ENCODE results near the gene VTI1A. TPM values are rescaled to one million over a fixed set of nuclear protein-coding genes. Genes with fewer than 3 reads are reported as not detected.

The VTI1A gene
- total and polyA plus RNA-seq, 2 experiments from 2014 or later, result 20.4 to 39.8 TPM

DNA sequence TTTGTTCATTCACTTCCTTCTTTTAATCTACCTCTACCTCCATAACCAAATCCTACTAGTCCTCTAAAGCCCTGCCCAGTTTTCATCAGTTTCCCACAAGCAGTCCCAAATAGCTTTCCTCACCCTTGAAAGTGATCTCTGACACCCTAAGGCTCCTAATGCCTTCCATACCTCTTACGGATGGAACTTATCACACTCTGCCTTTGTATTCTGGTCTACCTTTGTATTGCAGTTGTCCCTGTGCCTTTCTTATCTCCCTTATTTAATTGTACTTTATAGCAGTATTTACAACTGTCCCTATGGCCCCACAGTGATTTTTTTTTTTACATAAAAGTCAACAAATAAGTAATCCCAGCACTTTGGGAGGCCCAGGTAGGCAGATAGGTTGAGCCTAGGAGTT, 39.3 kb upstream of the VTI1A start:
- Histone ChIP-seq H3K79me2 (no peaks in the 10 kb centered on the region), H3K27me3 (no peaks in the 10 kb centered on the region), H3K4me3 (no peak overlapping the region), H3K9me2 (replicated peaks; ENCODE audit: insufficient read depth) (no peaks in the 10 kb centered on the region), H3K9me3 (ENCODE audit: low read depth) (no peaks in the 10 kb centered on the region), H3K4me2 (no peak overlapping the region), H2AFZ (no peak overlapping the region), H4K20me1 (ENCODE audit: insufficient read depth, poor library complexity, severe bottlenecking) (no peaks in the 10 kb centered on the region), H3K27ac (peak overlapping the region; percentile 54), H3K36me3 (replicated peaks; ENCODE audit: insufficient read depth, low read depth) (no peaks in the 10 kb centered on the region), H3K4me1 (ENCODE audit: insufficient read depth) (peaks cover 20% of the 10 kb centered on the region)
- no peak for DNase-seq (ENCODE audit: low spot score)
- WGBS (ENCODE audit: low lambda C conversion rate, missing lambda C conversion rate), result 70% methylated on average over 1 of the region's 1 CpG
- TF ChIP-seq EZH2phosphoT487 (IDR thresholded peaks at IDR 0.05; ENCODE audit: low read depth, severe bottlenecking, unreplicated experiment) (no peak), EZH2 (IDR thresholded peaks at IDR 0.05; ENCODE audit: borderline replicate concordance) (no peak)
- TF ChIP-seq, protein P1, sequence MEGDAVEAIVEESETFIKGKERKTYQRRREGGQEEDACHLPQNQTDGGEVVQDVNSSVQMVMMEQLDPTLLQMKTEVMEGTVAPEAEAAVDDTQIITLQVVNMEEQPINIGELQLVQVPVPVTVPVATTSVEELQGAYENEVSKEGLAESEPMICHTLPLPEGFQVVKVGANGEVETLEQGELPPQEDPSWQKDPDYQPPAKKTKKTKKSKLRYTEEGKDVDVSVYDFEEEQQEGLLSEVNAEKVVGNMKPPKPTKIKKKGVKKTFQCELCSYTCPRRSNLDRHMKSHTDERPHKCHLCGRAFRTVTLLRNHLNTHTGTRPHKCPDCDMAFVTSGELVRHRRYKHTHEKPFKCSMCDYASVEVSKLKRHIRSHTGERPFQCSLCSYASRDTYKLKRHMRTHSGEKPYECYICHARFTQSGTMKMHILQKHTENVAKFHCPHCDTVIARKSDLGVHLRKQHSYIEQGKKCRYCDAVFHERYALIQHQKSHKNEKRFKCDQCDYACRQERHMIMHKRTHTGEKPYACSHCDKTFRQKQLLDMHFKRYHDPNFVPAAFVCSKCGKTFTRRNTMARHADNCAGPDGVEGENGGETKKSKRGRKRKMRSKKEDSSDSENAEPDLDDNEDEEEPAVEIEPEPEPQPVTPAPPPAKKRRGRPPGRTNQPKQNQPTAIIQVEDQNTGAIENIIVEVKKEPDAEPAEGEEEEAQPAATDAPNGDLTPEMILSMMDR (IDR thresholded peaks at IDR 0.05; ENCODE audit: poor library complexity), result no peak

DNA sequence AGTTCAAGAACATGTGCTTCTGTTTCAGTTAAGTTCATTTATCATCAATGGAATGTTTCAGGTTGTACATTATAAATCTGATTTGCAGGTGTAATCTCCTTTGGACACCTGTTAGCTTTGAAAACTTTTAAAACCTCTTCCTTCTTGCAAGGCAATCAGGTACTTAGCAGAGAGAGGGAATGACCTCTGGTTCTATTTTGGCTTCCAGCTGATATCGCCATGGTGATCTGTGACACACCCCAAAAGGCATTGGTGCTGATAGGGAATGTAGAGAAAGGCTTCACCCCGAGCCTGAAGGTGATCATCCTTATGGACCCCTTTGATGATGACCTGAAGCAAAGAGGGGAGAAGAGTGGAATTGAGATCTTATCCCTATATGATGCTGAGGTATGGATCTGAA, 37.7 kb upstream of the VTI1A start:
- H3K4me2 ChIP-seq, result no peak overlapping the region
- no peaks in the 10 kb centered on the region for H3K27me3 ChIP-seq
- H3K4me1 ChIP-seq (ENCODE audit: insufficient read depth), result peaks cover 10% of the 10 kb centered on the region
- no peaks in the 10 kb centered on the region for H3K9me2 ChIP-seq (replicated peaks; ENCODE audit: insufficient read depth)
- H3K9me3 ChIP-seq (ENCODE audit: low read depth), result no peaks in the 10 kb centered on the region
- H3K4me3 ChIP-seq, result no peak overlapping the region
- TF ChIP-seq EZH2phosphoT487 (IDR thresholded peaks at IDR 0.05; ENCODE audit: low read depth, severe bottlenecking, unreplicated experiment) (no peak), EZH2 (IDR thresholded peaks at IDR 0.05; ENCODE audit: borderline replicate concordance) (no peak)
- TF ChIP-seq, protein P1 (IDR thresholded peaks at IDR 0.05; ENCODE audit: poor library complexity), result no peak
- H3K36me3 ChIP-seq (replicated peaks; ENCODE audit: insufficient read depth, low read depth), result no peaks in the 10 kb centered on the region
- no peak overlapping the region for H3K27ac ChIP-seq
- no peak overlapping the region for H2AFZ ChIP-seq
- H4K20me1 ChIP-seq (ENCODE audit: insufficient read depth, poor library complexity, severe bottlenecking), result no peaks in the 10 kb centered on the region
- DNase-seq (ENCODE audit: low spot score), result no peak
- 62% methylated on average over 2 of the region's 2 CpGs for WGBS (ENCODE audit: low lambda C conversion rate, missing lambda C conversion rate)
- no peaks in the 10 kb centered on the region for H3K79me2 ChIP-seq

DNA sequence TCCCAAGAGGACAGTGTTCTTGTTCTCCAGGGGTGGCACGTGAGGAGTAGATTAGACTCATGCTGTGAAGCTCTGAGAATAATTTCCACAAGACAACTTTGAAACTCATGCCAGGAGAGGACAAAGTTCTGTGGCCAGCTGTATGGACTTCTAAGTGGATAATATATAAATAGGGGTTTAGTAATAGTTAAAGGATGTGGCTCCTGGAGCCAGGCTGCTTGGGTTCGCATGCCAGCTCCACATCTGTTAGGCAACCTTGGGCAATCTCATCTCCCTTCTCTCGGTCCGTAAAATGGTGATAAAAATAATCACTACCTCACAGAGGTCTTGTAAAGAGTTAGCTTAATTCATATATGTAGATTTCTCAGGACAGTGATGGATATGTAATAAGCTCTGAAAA, 37.3 kb upstream of the VTI1A start:
- no peak overlapping the region for H3K4me2 ChIP-seq
- H3K4me1 ChIP-seq (ENCODE audit: insufficient read depth), result peaks cover 7% of the 10 kb centered on the region
- no peaks in the 10 kb centered on the region for H3K9me3 ChIP-seq (ENCODE audit: low read depth)
- no peaks in the 10 kb centered on the region for H3K27me3 ChIP-seq
- H3K79me2 ChIP-seq, result no peaks in the 10 kb centered on the region
- no peak overlapping the region for H3K27ac ChIP-seq
- H4K20me1 ChIP-seq (ENCODE audit: insufficient read depth, poor library complexity, severe bottlenecking), result no peaks in the 10 kb centered on the region
- H3K36me3 ChIP-seq (replicated peaks; ENCODE audit: insufficient read depth, low read depth), result no peaks in the 10 kb centered on the region
- WGBS (ENCODE audit: low lambda C conversion rate, missing lambda C conversion rate), result 75% methylated on average over 4 of the region's 4 CpGs
- H3K9me2 ChIP-seq (replicated peaks; ENCODE audit: insufficient read depth), result no peaks in the 10 kb centered on the region
- H3K4me3 ChIP-seq, result no peak overlapping the region
- TF ChIP-seq EZH2phosphoT487 (IDR thresholded peaks at IDR 0.05; ENCODE audit: low read depth, severe bottlenecking, unreplicated experiment) (no peak), EZH2 (IDR thresholded peaks at IDR 0.05; ENCODE audit: borderline replicate concordance) (no peak)
- TF ChIP-seq, protein P1 (IDR thresholded peaks at IDR 0.05; ENCODE audit: poor library complexity), result no peak
- no peak overlapping the region for H2AFZ ChIP-seq
- DNase-seq (ENCODE audit: low spot score), result no peak

DNA sequence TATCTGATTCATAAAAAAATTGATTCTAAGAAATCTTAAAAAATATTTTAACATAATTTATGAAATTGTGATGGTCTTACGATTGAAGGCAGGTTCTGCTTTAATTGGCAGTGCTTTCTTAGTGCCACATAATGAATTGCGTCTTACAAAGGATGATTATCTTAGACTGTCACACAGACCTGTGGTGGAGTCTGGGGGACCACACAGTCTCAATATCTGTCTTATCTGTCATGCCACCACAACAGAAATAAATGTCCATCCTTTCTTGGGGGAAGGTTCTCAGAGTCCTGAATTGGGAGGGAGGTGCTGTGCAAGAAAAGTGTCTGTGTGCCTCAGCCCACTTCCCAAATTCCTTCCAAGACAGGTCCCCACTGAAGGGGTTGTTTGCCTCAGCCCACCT, 34.3 kb upstream of the VTI1A start:
- 96% methylated on average over 2 of the region's 2 CpGs for WGBS (ENCODE audit: low lambda C conversion rate, missing lambda C conversion rate)
- Histone ChIP-seq H3K4me2 (no peak overlapping the region), H2AFZ (no peak overlapping the region), H3K36me3 (replicated peaks; ENCODE audit: insufficient read depth, low read depth) (no peaks in the 10 kb centered on the region), H3K9me2 (replicated peaks; ENCODE audit: insufficient read depth) (no peaks in the 10 kb centered on the region), H3K9me3 (ENCODE audit: low read depth) (no peaks in the 10 kb centered on the region), H3K79me2 (no peaks in the 10 kb centered on the region), H3K27ac (no peak overlapping the region), H3K4me3 (no peak overlapping the region), H3K4me1 (ENCODE audit: insufficient read depth) (no peaks in the 10 kb centered on the region), H4K20me1 (ENCODE audit: insufficient read depth, poor library complexity, severe bottlenecking) (no peaks in the 10 kb centered on the region), H3K27me3 (no peaks in the 10 kb centered on the region)
- no peak for TF ChIP-seq EZH2phosphoT487 (IDR thresholded peaks at IDR 0.05; ENCODE audit: low read depth, severe bottlenecking, unreplicated experiment)
- TF ChIP-seq, protein P1 (IDR thresholded peaks at IDR 0.05; ENCODE audit: poor library complexity), result no peak
- no peak for TF ChIP-seq EZH2 (IDR thresholded peaks at IDR 0.05; ENCODE audit: borderline replicate concordance)
- no peak for DNase-seq (ENCODE audit: low spot score)
